ENCODE results near the gene KRTAP4-12.
"Not testable (repeated sequence)": the region's sequence is repeated elsewhere in the genome, so short reads cannot be mapped to it uniquely, and the experiment has no call there.

Gene KRTAP4-12

DNA sequence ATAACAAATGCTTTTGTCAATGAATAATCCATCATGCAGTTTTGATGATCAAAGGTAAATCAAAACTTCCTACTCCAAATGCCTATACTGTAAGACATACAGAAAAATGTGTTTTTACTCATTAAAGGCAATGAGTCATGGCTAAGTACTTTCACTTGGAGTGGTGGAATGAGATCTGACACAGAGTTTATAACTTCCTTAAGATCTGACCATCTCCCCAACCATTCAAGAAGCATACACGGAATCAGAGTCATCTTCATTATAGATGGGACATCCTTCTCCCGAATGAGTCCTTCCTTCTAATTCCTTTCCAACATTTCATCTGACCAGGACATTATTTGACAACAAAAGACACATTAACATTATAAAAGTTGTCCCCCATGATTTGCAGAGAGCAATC lies 40.6 kb downstream of the KRTAP4-12 start:
- H3K27ac ChIP-seq, result not testable (repeated sequence)

DNA sequence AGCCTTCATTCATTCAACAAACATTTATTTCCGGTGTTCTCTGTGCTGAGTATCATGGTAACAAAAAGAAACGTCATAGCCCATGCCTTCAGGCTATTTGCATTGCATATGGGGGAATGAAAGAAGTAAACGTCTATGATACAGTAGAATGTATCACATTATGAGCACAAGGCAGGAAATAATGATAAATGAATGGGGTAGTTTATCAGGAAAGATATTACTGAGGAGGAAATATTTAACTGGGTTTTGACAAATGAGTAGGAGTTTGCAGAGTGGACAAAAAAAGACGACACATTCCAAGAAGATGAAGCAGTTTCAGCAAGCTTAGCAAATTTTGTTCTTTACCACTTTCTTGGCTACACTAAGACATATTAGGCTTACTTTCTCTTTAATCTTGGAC lies 41.4 kb downstream of the KRTAP4-12 start:
- no peaks in the 10 kb centered on the region for H3K9me3 ChIP-seq
- TF ChIP-seq CTCF (IDR thresholded peaks at IDR 0.05), result no peak
- H3K36me3 ChIP-seq, result no peaks in the 10 kb centered on the region
- H3K4me3 ChIP-seq (ENCODE audit: low read depth in 1 of 2, low read length in 1 of 2), result no peak overlapping the region
- H3K27ac ChIP-seq, result no peak overlapping the region
- H3K27me3 ChIP-seq, result no peaks in the 10 kb centered on the region
- H3K4me1 ChIP-seq (ENCODE audit: control insufficient read depth in 1 of 2, insufficient read depth in 1 of 2, low read depth in 1 of 2, low read length in 1 of 2), result no peaks in the 10 kb centered on the region

More for the DNA sequence above, 40.6 kb downstream of the KRTAP4-12 start:
- H3K27me3 ChIP-seq; H3K9me3 ChIP-seq; H3K36me3 ChIP-seq; H3K4me3 ChIP-seq (ENCODE audit: low read depth in 1 of 2, low read length in 1 of 2); H3K4me1 ChIP-seq (ENCODE audit: control insufficient read depth in 1 of 2, insufficient read depth in 1 of 2, low read depth in 1 of 2, low read length in 1 of 2): not testable (repeated sequence)

DNA sequence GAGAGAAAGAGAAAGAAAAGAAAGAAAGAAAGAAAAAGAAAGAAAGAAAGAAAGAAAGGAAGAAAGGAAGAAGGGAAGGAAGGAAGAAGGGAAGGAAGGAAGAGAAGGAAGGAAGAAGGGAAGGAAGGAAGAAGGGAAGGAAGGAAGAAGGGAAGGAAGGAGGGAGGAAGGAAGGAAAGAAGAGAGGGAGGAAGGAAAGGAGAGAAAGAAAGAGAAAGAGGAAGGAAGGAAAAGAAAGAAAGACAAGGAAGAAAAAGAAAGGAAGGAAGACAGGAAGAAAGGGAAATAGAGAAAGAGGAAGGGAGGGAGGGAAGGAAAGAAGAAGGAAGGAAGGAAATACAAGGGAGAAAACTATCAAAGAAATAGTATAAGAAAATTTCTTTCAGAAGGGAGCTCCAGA lies 47.2 kb downstream of the KRTAP4-12 start:
- Histone ChIP-seq H3K4me1 (ENCODE audit: control insufficient read depth in 1 of 2, insufficient read depth in 1 of 2, low read depth in 1 of 2, low read length in 1 of 2) (no peaks in the 10 kb centered on the region), H3K27ac (no peak overlapping the region), H3K27me3 (peaks cover 10% of the 10 kb centered on the region), H3K9me3 (no peaks in the 10 kb centered on the region), H3K4me3 (ENCODE audit: low read depth in 1 of 2, low read length in 1 of 2) (no peak overlapping the region), H3K36me3 (no peaks in the 10 kb centered on the region)
- no peak for TF ChIP-seq CTCF (IDR thresholded peaks at IDR 0.05)

- Histone ChIP-seq H3K36me3 (no peaks in the 10 kb centered on the region), H3K9me3 (no peaks in the 10 kb centered on the region), H3K4me3 (ENCODE audit: low read depth in 1 of 2, low read length in 1 of 2) (no peak overlapping the region), H3K27ac (no peak overlapping the region), H3K4me1 (ENCODE audit: control insufficient read depth in 1 of 2, insufficient read depth in 1 of 2, low read depth in 1 of 2, low read length in 1 of 2) (peaks cover 7 to 13% of the 10 kb centered on the region in 2 experiments), H3K27me3 (peaks cover 10% of the 10 kb centered on the region)
- TF ChIP-seq CTCF (IDR thresholded peaks at IDR 0.05), result no peak
Measured at GRCh38 chr17:41073676-41074075, 50.3 kb downstream of the KRTAP4-12 start.
